CD4-positive, alpha-beta T cell treated with Interleukin-4 for 4 hours (primary cell): ENCODE measurements around the gene ZBTB5.
"Not testable (repeated sequence)": the region's sequence is repeated elsewhere in the genome, so short reads cannot be mapped to it uniquely, and the experiment has no call there.

Experiments
- DNase-seq: peaks from one replicate; pipeline ENCODE4 v3.0.0-alpha.2; 2020

The ZBTB5 gene, protein sequence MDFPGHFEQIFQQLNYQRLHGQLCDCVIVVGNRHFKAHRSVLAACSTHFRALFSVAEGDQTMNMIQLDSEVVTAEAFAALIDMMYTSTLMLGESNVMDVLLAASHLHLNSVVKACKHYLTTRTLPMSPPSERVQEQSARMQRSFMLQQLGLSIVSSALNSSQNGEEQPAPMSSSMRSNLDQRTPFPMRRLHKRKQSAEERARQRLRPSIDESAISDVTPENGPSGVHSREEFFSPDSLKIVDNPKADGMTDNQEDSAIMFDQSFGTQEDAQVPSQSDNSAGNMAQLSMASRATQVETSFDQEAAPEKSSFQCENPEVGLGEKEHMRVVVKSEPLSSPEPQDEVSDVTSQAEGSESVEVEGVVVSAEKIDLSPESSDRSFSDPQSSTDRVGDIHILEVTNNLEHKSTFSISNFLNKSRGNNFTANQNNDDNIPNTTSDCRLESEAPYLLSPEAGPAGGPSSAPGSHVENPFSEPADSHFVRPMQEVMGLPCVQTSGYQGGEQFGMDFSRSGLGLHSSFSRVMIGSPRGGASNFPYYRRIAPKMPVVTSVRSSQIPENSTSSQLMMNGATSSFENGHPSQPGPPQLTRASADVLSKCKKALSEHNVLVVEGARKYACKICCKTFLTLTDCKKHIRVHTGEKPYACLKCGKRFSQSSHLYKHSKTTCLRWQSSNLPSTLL

GRCh38 chr9:37465249-37466036 is at the start of gene ZBTB5:
Gene ZBTB5 (minus strand): TSS chr9:37465450. CDS start chr9:37442551, 22,899 bp downstream.
- DNase-seq = peak; percentile 99

GRCh38 chr9:37514999-37515398 is 49.7 kb upstream of the ZBTB5 start:
- DNase-seq = no peak

DNA sequence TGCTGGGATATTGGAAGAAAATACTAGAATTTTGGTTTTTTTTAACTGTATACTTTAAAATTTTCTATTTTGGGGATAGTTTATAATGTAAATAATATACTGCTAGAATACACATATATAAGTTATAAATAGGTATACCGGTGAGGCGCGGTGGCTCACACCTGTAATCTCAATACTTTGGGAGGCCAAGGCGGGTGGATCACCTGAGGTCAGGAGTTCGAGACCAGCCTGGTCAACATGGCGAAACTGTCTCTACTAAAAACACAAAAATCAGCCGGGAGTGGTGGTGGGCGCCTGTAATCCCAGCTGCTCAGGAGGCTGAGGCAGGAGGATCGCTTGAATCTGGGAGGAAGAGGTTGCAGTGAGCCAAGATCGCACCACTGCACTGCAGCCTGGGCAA is 49.2 kb upstream of the ZBTB5 start:
- not testable (repeated sequence) for DNase-seq

DNA sequence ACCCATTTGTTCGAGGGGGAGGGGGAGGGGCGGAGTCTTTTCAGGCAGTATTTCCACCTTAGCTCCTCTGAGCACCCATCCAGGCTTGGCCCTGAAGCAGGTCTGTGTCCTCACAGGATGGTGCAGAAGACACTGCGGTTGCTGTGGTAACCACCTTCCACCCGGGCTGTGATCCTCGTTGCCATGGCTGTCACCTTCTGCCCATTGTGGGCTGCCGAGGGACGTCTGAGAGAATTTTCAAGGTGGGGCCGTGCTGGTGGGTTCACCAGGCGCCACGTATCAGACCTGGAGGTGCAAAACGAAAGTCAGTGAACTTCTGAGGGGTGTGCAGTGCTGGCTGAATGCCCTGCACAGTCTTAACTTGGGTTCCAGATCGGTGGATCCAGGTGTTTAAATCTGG is 47.2 kb upstream of the ZBTB5 start:
- DNase-seq = peak; percentile 58

- no peak for DNase-seq
These were observed 46.1 kb upstream of the ZBTB5 start for GRCh38 chr9:37511016-37512010.

GRCh38 chr9:37510053-37510452 is 44.8 kb upstream of the ZBTB5 start:
- not testable (repeated sequence) for DNase-seq

DNA sequence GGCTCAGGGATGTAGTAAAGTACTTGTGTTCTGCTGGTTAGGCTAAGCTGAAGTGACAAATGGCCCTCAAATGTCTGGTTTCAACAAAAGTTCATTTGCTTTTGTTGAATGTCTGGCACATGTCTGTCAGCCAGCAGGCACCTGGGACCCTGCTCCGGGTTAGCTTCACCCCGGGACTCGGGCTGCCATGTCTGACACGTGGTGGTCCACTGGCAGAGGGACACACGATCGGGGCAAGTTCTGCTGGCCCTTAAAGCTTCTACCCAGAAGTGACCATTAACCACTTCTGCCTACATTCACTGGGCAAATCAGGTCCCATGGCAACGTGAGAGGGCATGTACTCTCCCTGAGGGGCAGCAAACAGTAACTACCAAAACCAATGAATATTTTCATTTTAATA is 44.3 kb upstream of the ZBTB5 start:
- no peak for DNase-seq

GRCh38 chr9:37508834-37509206 is 43.6 kb upstream of the ZBTB5 start:
- DNase-seq = peak; percentile 4

DNA sequence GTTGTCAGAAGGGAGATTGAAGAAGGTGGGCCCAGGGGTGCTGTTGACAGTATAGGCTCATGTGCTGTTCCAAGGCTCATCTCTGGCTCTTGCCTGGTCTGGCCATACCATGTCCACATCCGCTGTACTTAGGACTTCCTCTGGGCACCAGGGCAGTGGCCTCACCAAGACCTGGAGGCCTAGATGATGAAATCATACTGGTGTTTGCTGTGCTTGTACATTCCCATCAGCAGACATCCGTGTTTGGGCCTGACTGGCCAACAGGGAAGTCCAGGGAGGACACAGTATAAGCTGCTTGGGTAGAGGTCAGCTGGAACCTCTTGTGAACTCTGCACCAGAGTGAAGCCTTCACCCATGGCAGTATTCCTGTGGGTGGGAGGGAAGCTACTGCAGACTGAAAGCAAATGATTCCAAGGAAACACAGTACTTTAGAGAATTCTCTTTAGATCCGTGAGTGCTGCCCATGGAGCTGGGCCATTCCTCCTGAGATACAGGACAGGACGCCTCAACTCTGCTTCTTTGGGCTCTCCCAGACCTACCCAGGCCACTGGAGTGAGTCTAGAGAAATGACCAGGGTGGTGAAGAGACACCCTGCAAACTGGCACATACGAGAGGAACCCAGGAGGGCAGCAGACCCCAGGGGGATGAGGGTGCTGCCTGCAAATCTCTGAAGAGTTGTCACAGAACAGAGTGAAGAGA is 43.0 kb upstream of the ZBTB5 start:
- no peak for DNase-seq

DNA sequence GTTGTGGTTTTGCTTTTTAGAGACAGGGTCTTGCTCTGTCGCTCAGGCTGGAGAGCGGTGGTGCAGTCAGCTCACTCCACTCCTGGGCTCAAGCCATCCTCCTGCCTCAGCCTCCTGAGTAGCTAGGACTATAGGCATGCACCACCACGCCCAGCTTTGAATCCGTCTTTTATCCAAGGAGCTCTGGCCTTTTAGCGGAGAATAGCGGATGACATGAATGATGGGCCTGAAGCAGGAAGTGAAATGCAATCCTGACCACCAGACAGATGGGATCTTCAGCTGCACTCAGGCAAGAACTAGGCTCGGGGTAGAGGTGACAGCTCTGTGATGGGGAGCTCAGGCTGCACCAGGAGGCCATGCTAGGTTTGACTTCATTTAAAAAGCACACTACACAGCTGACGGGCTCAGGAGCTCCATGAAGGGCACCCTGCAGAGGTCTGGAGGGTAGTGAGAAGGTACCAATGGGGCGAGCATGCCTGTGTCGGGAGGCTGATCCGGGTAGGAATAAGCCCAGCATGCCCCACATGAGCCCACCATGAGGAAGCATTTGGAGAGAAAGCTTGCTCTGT is 42.4 kb upstream of the ZBTB5 start:
- DNase-seq = no peak

- DNase-seq = no peak
These were observed 39.4 kb upstream of the ZBTB5 start for GRCh38 chr9:37504605-37505004.

DNA sequence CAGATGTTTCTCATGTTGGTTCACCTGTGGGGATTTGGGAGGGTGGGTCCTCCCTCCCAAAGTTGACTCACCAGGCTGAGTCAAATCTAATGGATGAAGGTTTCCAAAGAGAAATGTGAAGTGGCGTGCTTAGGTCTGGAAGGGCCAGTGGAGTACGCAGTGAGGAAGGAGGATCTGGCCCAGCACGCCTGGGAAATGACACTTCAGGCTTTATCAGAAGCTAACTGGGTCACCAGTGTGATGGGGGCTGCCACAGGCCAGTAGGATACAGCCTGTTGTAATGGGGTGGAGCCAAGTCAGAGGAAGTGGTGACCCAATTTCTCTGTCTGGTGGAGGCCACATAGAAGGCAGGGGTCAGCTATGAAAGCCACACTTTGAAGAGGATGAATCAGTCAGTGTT is 38.5 kb upstream of the ZBTB5 start:
- DNase-seq = peak; percentile 62

DNA sequence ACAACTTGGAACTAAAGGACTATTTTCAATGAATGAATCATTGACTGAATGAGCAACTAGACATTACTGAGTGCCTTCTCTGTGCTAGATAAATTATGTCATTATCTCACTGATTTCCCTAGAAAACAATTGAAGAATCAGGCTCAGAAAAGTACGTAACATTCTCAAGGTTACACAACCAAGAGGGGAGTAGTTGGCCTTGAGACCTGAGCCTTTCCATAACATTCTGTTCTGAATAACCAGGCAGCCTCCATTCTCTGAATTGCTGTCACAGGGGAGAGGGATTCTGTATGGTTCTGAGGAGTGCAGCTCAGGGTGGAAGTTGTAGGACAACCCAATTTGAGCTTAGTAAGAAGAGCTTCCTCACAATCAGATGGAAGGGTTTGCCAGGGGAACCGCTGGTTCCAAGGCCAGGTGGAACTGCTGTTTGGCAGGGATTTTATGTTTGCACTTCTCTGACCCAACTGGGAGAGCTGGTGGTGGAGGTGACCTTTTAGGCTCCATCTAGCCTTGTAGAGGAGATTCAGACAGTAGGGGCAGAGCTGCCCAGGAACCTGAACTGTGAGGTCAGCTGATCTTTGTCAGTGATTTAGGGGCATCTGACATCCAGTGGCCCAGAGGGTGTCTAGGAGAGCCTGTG is 36.8 kb upstream of the ZBTB5 start:
- DNase-seq = no peak

- no peak for DNase-seq
These were observed 34.0 kb upstream of the ZBTB5 start for GRCh38 chr9:37499297-37499696.

- DNase-seq = no peak
These were observed 33.2 kb upstream of the ZBTB5 start for GRCh38 chr9:37498457-37498856.

DNA sequence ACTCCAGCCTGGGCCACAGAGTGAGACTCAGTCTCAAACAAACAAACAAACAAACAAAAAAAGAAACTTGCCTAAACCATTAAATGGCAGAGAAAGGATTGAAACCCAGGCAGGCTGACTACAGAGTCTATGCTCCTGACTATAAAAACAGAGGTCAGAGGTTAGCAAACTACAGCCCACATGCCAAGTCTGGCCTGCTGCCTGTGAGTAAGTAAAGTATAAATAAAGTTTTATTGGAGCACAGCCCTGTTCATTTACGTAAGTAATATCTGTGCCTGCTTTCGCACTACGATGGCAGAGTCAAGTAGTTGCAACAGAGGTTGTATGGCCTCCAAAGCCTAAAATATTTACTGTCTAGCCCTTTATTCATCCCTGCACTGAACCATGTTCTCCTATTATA is 32.1 kb upstream of the ZBTB5 start:
- DNase-seq = no peak

GRCh38 chr9:37496020-37496419 is 30.8 kb upstream of the ZBTB5 start:
- DNase-seq = no peak

DNA sequence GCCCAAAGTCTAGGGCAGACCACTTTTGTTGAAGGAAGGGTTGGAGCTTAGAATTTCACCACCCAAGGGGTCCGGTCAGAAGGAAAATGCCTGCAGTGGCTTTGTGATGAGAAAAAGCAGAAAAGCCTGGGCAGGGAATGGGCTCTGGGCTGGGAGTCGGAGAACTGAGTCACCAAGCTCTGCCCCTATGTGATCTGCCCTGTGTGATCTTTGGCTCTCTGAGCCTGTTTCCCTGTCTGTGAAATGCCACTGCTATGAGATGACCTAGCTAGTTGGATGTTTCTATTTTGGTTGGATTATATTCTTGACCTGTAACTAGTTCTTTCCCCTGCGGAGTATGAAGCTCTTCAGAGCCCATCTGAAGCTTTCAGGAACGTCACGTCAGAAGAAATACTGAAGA is 30.3 kb upstream of the ZBTB5 start:
- DNase-seq = no peak

DNA sequence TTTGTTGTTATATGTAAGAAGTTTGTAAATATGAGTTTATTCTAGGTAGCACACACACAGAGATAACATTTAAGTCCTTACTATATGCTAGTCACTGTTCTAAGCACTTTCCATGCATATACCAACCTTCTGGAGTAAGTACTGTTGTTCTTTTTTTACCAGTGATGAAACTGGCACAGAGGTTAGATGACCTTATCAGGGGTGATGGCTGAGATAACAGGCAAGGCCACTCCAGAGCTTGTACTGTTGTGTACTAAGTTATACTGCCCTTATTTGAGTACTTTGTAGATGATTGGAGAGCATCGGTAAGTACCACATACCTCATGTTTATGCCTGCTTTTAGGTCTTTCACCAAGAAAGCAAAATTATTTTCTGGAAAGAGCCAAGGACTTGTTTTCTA is 26.7 kb upstream of the ZBTB5 start:
- no peak for DNase-seq

GRCh38 chr9:37486616-37487548 is 21.6 kb upstream of the ZBTB5 start:
- no peak for DNase-seq
